SKM-1 treated with dmso at 0.1 percent for 144 hours (cell line): Measurements from ENCODE around the gene OAS2.

ENCODE experiments used
- DNase-seq: peaks from one replicate; lab custom pipeline; 2025; ENCODE audit not compliant: unreplicated experiment; lab: John Stamatoyannopoulos, UW

The OAS2 gene

GRCh38 chr12:113057565-113058485 lies 79.5 kb downstream of the OAS2 start:
- no peak for DNase-seq

GRCh38 chr12:113058553-113058952 lies 80.2 kb downstream of the OAS2 start:
- no peak for DNase-seq

DNA sequence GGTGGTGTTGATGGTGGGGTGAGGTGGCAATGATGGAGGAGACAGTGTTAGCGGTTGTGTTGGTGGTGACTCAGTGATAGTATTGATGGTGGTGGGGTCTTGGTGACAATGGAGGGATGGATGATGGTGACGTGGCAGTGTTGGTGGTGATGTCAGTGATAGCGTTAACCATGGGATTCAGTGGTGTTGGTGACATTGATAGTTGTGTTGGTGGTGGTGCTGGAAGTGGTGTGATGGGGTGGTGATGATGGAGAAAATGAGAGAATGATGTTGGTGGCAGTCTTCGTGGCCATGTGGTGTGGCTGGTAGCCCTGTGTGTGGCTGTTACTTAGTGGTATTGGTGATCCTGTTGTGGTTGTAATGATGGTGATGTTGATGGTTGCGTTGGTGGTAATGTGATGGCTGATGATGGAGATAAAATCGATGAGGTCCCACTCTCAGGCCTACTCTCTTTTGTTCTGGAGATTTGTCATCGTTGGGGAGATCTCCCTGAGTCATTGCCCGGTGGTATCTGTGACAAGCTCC lies 80.8 kb downstream of the OAS2 start:
- no peak for DNase-seq

GRCh38 chr12:113060336-113060960 lies 82.1 kb downstream of the OAS2 start:
- no peak for DNase-seq

- DNase-seq: no peak
These were observed 82.9 kb downstream of the OAS2 start for GRCh38 chr12:113061061-113061694.
